PC-9 (cell line): Measurements from ENCODE around the gene NDUFB11. TPM values are rescaled to one million over a fixed set of nuclear protein-coding genes. Genes with fewer than 3 reads are reported as not detected.

ENCODE experiments used
- BruUV-seq: library from RNA; stranded (reverse); fragments of 400-500 nt; replicated peaks from 2 replicates; lab custom pipeline; 2021; lab: Mats Ljungman, UMichigan
- CTCF ChIA-PET: fragments of 300-600 bp; sonication (Branson Sonifier 250); formaldehyde crosslinking; loops from one replicate; lab custom pipeline; 2022; ENCODE audit warnings: antibody characterized with exemption; lab: Charles Lee
- POLR2A ChIA-PET: fragments of 300-600 bp; sonication (Branson Sonifier 250); formaldehyde crosslinking; loops from one replicate; lab custom pipeline; 2022; ENCODE audit warnings: antibody characterized with exemption; ENCODE audit not compliant: unreplicated experiment; lab: Charles Lee
- DNase-seq, 2 experiments: peaks; one replicate each; pipeline versions ENCODE4 v3.0.0 to v3.0.0-alpha.2; 2015 to 2022; ENCODE audit warnings: mixed read lengths in 1 of 2
- H2AFZ ChIP-seq: fragments of 200-600 bp; sonication (generic); 2 replicates; pipeline ENCODE4 v1.8.1; 2017; ENCODE audit warnings: antibody characterized with exemption
- H3F3A ChIP-seq: fragments of 200-600 bp; sonication (generic); 2 replicates; pipeline ENCODE4 v1.8.1; 2017; ENCODE audit warnings: antibody characterized with exemption, mild to moderate bottlenecking, low read depth; ENCODE audit not compliant: insufficient read depth
- H3K27ac ChIP-seq: fragments of 200-600 bp; sonication (generic); 2 replicates; pipeline ENCODE4 v1.6.1; 2016; ENCODE audit warnings: mixed run types
- H3K27me3 ChIP-seq: fragments of 200-600 bp; sonication (generic); 2 replicates; pipeline ENCODE4 v1.6.1; 2016; ENCODE audit warnings: low read depth, mixed run types; ENCODE audit not compliant: insufficient read depth
- H3K36me3 ChIP-seq: fragments of 200-600 bp; sonication (generic); 2 replicates; pipeline ENCODE4 v1.6.1; 2016; ENCODE audit warnings: low read depth, mixed run types
- H3K4me1 ChIP-seq: fragments of 200-600 bp; sonication (generic); replicated peaks from 2 replicates; pipeline ENCODE4 v1.6.1; 2016; ENCODE audit warnings: mixed run types; ENCODE audit not compliant: insufficient read depth
- H3K4me2 ChIP-seq: fragments of 200-600 bp; sonication (generic); 2 replicates; pipeline ENCODE4 v1.6.1; 2017; ENCODE audit warnings: mixed run types
- H3K4me3 ChIP-seq: fragments of 200-600 bp; sonication (generic); 2 replicates; pipeline ENCODE4 v1.6.1; 2016; ENCODE audit warnings: mixed run types
- H3K79me2 ChIP-seq: fragments of 200-600 bp; sonication (generic); 2 replicates; pipeline ENCODE4 v1.6.1; 2017; ENCODE audit warnings: low read depth, mixed run types
- H3K9me2 ChIP-seq: fragments of 200-600 bp; sonication (generic); 2 replicates; pipeline ENCODE4 v1.8.1; 2017; ENCODE audit warnings: mild to moderate bottlenecking; ENCODE audit not compliant: insufficient read depth
- H3K9me3 ChIP-seq: fragments of 200-600 bp; sonication (generic); 2 replicates; pipeline ENCODE4 v1.8.1; 2016; ENCODE audit warnings: low read depth; ENCODE audit not compliant: insufficient read depth
- H4K20me1 ChIP-seq: fragments of 200-600 bp; sonication (generic); 2 replicates; pipeline ENCODE4 v1.8.1; 2017; ENCODE audit not compliant: insufficient read depth
- CTCF ChIP-seq: fragments of 200-600 bp; sonication (generic); conservative IDR thresholded peaks from 2 replicates; pipeline ENCODE4 v1.6.1; 2017; ENCODE audit warnings: mixed run types, antibody characterized with exemption, mild to moderate bottlenecking, moderate library complexity
- EZH2 ChIP-seq: fragments of 200-600 bp; sonication (generic); IDR thresholded peaks from 2 replicates; pipeline ENCODE4 v1.8.0; 2017; ENCODE audit warnings: antibody characterized with exemption, low read depth
- intact Hi-C: fragments of 100-400 bp; cut with micrococcal nuclease; formaldehyde crosslinking; loops from one replicate; pipeline ENCODE4 v1.10.0; 2022; ENCODE audit not compliant: unreplicated experiment
- total RNA-seq: library from RNA; stranded (reverse); gene quantifications from 2 replicates; pipeline ENCODE4 v1.2.3, GENCODE V29; 2021

The NDUFB11 gene
- total RNA-seq, 1 experiment from 2014 or later, result 58.2 TPM

- Histone ChIP-seq H3K9me3 (no peaks in the 10 kb centered on the region), H3K36me3 (no peaks in the 10 kb centered on the region), H2AFZ (no peak overlapping the region), H3K27ac (no peak overlapping the region), H3K4me1 (no peaks in the 10 kb centered on the region), H3K4me3 (no peak overlapping the region), H3F3A (no peaks in the 10 kb centered on the region), H3K79me2 (no peaks in the 10 kb centered on the region), H3K27me3 (no peaks in the 10 kb centered on the region), H3K9me2 (no peaks in the 10 kb centered on the region), H4K20me1 (no peaks in the 10 kb centered on the region), H3K4me2 (no peak overlapping the region)
- ChIA-PET POLR2A (no interaction called here), CTCF (no interaction called here)
- TF ChIP-seq CTCF (no peak), EZH2 (no peak)
- BruUV-seq, result no TSS peak
- intact Hi-C loops, result no loop called here
- DNase-seq, result no peak
Observed at GRCh38 chrX:47181301-47181700, 36.8 kb upstream of the NDUFB11 start.

DNA sequence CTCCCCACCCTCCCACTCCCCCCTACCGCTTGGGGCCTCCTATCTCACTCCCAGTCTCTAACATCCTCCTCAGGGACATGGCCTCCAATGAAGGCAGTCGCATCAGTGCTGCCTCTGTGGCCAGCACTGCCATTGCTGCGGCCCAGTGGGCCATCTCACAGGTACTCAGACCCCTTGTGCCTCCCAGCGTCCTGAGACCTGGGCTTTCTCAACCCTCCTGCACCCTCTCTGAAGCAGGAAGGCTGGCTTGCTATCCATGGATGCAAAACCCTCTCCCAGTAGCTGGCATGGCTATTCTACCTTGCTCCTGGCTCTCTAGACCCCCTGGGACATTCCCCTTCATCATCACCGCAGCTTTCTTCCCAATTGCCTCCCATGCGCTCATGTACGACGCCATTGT lies 35.8 kb upstream of the NDUFB11 start:
- POLR2A ChIA-PET, result no interaction called here
- H3K4me2 ChIP-seq, result no peak overlapping the region
- BruUV-seq, result no TSS peak
- H3K4me1 ChIP-seq, result no peaks in the 10 kb centered on the region
- CTCF ChIA-PET, result no interaction called here
- intact Hi-C loops, result no loop called here
- H3K4me3 ChIP-seq, result no peak overlapping the region
- H3K27me3 ChIP-seq, result no peaks in the 10 kb centered on the region
- H3K9me2 ChIP-seq, result no peaks in the 10 kb centered on the region
- TF ChIP-seq EZH2 (no peak), CTCF (no peak)
- no peaks in the 10 kb centered on the region for H3K36me3 ChIP-seq
- H3F3A ChIP-seq, result no peaks in the 10 kb centered on the region
- no peak for DNase-seq
- no peak overlapping the region for H3K27ac ChIP-seq
- H3K9me3 ChIP-seq, result no peaks in the 10 kb centered on the region
- no peak overlapping the region for H2AFZ ChIP-seq
- H4K20me1 ChIP-seq, result no peaks in the 10 kb centered on the region
- no peaks in the 10 kb centered on the region for H3K79me2 ChIP-seq

- Histone ChIP-seq H3K9me2 (no peaks in the 10 kb centered on the region), H3K4me3 (no peak overlapping the region), H3K27ac (no peak overlapping the region), H3F3A (no peaks in the 10 kb centered on the region), H3K36me3 (no peaks in the 10 kb centered on the region), H4K20me1 (no peaks in the 10 kb centered on the region), H3K4me2 (no peak overlapping the region), H2AFZ (no peak overlapping the region), H3K9me3 (no peaks in the 10 kb centered on the region), H3K79me2 (no peaks in the 10 kb centered on the region), H3K4me1 (no peaks in the 10 kb centered on the region), H3K27me3 (no peaks in the 10 kb centered on the region)
- no TSS peak for BruUV-seq
- CTCF ChIA-PET, result no interaction called here
- DNase-seq, result no peak
- POLR2A ChIA-PET, result no interaction called here
- TF ChIP-seq EZH2 (no peak), CTCF (no peak)
- intact Hi-C loops, result no loop called here
Observed at GRCh38 chrX:47179928-47180255, 35.4 kb upstream of the NDUFB11 start.
